CD4-positive, alpha-beta T cell (primary cell): ENCODE data around the gene AADACL4. TPM values are rescaled to one million over a fixed set of nuclear protein-coding genes. Genes with fewer than 3 reads are reported as not detected.

Experiments used
- ATAC-seq: fragments of 200-7000 bp; cut with Tn5 transposase; one replicate; pipeline ENCODE4 v1.10.0; 2022; ENCODE audit warnings: mild to moderate bottlenecking; ENCODE audit not compliant: poor library complexity
- CTCF ChIA-PET: fragments of 350-600 bp; sonication (Branson Sonifier 250); formaldehyde crosslinking; loops from one replicate; lab custom pipeline; 2021; ENCODE audit warnings: antibody characterized with exemption, inconsistent platforms; lab: Charles Lee
- POLR2A ChIA-PET: fragments of 350-600 bp; sonication (Branson Sonifier 250); formaldehyde crosslinking; loops from one replicate; lab custom pipeline; 2021; ENCODE audit warnings: antibody characterized with exemption, inconsistent platforms; lab: Charles Lee
- DNase-seq, 14 experiments: peaks; one replicate each; pipeline ENCODE4 v3.0.0-alpha.2; 2013 to 2020; ENCODE audit warnings: mixed read lengths in 2 of 14
- H3K27ac ChIP-seq, 2 donors: one replicate each; pipeline versions ENCODE4 v1.5.1 to v1.7.0; 2013; ENCODE audit warnings: low read length in 2 of 2, low read depth in 1 of 2, mild to moderate bottlenecking in 1 of 2
- H3K27me3 ChIP-seq, 2 experiments: 1 replicate in 1 of 2; 2 replicates in 1 of 2; pipeline versions ENCODE4 v1.6.1 to v1.7.0; 2013; ENCODE audit warnings: low read length in 2 of 2, control low read depth in 1 of 2, mild to moderate bottlenecking in 1 of 2, moderate library complexity in 1 of 2; ENCODE audit not compliant: insufficient read depth in 2 of 2, control insufficient read depth in 1 of 2
- H3K36me3 ChIP-seq: one replicate; pipeline ENCODE4 v1.6.1; 2013; ENCODE audit warnings: low read length, control low read depth; ENCODE audit not compliant: insufficient read depth
- H3K4me1 ChIP-seq: one replicate; pipeline ENCODE4 v1.6.1; 2013; ENCODE audit warnings: low read length, control low read depth; ENCODE audit not compliant: insufficient read depth
- H3K4me3 ChIP-seq: one replicate; pipeline ENCODE4 v1.5.1; 2013; ENCODE audit warnings: mild to moderate bottlenecking, low read length, moderate library complexity
- H3K9me3 ChIP-seq, 2 experiments: 1 replicate in 1 of 2; 2 replicates in 1 of 2; pipeline versions ENCODE4 v1.6.1 to v1.7.0; 2013; ENCODE audit warnings: low read length in 2 of 2, mild to moderate bottlenecking in 2 of 2, control low read depth in 1 of 2, moderate library complexity in 1 of 2; ENCODE audit not compliant: control insufficient read depth in 1 of 2, insufficient read depth in 1 of 2
- H3K27ac Mint-ChIP-seq: one replicate; pipeline ENCODE4 v1.8.0; 2020; ENCODE audit warnings: mixed read lengths
- H3K27me3 Mint-ChIP-seq: one replicate; pipeline ENCODE4 v1.8.0; 2021; ENCODE audit warnings: mixed read lengths
- H3K36me3 Mint-ChIP-seq: one replicate; pipeline ENCODE4 v1.8.0; 2021; ENCODE audit warnings: low read depth, mixed read lengths
- H3K4me1 Mint-ChIP-seq: one replicate; pipeline ENCODE4 v1.8.0; 2021; ENCODE audit warnings: low read depth, mixed read lengths
- H3K4me3 Mint-ChIP-seq: one replicate; pipeline ENCODE4 v1.8.0; 2020; ENCODE audit warnings: mild to moderate bottlenecking, mixed read lengths
- H3K9me3 Mint-ChIP-seq: one replicate; pipeline ENCODE4 v1.8.0; 2020; ENCODE audit warnings: mixed read lengths
- intact Hi-C, 2 experiments: fragments of 100-400 bp; cut with DNase I in 1 of 2; cut with micrococcal nuclease in 1 of 2; formaldehyde crosslinking; loops; one replicate each; pipeline versions ENCODE4 v1.15.1 to v1.9.0; 2023 to 2025; cut with DNase I, micrococcal nuclease
- total RNA-seq, 174 experiments: library from RNA in 2 of 174; stranded (reverse) in 2 of 174; gene quantifications; one replicate each; pipeline ENCODE4 v1.2.3 and lab custom pipeline; 2021 to 2026
- TF ChIP-seq, protein P1 (sequence below): fragments of 200-600 bp; IDR thresholded peaks from one replicate; pipeline ENCODE4 v1.8.0; 2022; ENCODE audit warnings: antibody characterized with exemption, mild to moderate bottlenecking

Gene AADACL4
- total RNA-seq, 2 experiments from 2014 or later, result not detected

DNA sequence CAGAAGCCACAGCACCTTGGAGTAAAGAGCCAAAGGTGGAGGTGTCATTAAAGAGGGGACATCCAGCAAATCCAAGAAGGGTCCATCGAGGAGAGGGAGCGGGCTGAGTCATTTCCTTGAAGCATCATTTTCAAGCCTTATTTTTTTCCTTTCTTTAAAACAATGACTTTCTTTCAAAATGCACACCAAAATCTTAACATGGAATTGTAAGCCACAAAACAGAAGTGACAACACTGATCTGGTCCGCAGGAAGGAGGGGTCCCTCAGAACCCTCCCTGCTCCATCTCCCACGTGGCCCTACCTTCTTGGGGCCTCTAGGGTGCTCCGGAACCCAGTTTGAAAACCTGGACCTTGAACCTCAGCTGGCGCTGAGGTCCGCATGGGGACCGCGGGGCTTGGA, 40.7 kb upstream of the AADACL4 start:
- Histone ChIP-seq H3K27ac (no peak overlapping the region), H3K4me1 (peaks cover 56% of the 10 kb centered on the region), H3K36me3 (peaks cover under 1% of the 10 kb centered on the region), H3K27me3 (no peaks in the 10 kb centered on the region), H3K9me3 (peaks cover 0 to 5% of the 10 kb centered on the region in 2 experiments), H3K4me3 (no peak overlapping the region)
- CTCF ChIA-PET, result interaction anchor here (1.7 kb wide), 1 partner anchor 16 kb away, joined by 8 read pairs; the partner anchor contains the start of gene DHRS3
- Mint-ChIP-seq H3K4me3 (no peak overlapping the region), H3K27ac (peak overlapping the region; percentile 77), H3K4me1 (peaks cover 70% of the 10 kb centered on the region), H3K27me3 (no peaks in the 10 kb centered on the region), H3K36me3 (peaks cover 41% of the 10 kb centered on the region), H3K9me3 (peaks cover 2% of the 10 kb centered on the region)
- DNase-seq (no peak), ATAC-seq (no peak)
- POLR2A ChIA-PET, result interaction anchor here (5.1 kb wide), 1 partner anchor 14 kb away, joined by 161 read pairs; the partner anchor contains the start of gene DHRS3
- intact Hi-C loops, result no loop called here
- TF ChIP-seq, protein P1, sequence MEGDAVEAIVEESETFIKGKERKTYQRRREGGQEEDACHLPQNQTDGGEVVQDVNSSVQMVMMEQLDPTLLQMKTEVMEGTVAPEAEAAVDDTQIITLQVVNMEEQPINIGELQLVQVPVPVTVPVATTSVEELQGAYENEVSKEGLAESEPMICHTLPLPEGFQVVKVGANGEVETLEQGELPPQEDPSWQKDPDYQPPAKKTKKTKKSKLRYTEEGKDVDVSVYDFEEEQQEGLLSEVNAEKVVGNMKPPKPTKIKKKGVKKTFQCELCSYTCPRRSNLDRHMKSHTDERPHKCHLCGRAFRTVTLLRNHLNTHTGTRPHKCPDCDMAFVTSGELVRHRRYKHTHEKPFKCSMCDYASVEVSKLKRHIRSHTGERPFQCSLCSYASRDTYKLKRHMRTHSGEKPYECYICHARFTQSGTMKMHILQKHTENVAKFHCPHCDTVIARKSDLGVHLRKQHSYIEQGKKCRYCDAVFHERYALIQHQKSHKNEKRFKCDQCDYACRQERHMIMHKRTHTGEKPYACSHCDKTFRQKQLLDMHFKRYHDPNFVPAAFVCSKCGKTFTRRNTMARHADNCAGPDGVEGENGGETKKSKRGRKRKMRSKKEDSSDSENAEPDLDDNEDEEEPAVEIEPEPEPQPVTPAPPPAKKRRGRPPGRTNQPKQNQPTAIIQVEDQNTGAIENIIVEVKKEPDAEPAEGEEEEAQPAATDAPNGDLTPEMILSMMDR, result no peak

DNA sequence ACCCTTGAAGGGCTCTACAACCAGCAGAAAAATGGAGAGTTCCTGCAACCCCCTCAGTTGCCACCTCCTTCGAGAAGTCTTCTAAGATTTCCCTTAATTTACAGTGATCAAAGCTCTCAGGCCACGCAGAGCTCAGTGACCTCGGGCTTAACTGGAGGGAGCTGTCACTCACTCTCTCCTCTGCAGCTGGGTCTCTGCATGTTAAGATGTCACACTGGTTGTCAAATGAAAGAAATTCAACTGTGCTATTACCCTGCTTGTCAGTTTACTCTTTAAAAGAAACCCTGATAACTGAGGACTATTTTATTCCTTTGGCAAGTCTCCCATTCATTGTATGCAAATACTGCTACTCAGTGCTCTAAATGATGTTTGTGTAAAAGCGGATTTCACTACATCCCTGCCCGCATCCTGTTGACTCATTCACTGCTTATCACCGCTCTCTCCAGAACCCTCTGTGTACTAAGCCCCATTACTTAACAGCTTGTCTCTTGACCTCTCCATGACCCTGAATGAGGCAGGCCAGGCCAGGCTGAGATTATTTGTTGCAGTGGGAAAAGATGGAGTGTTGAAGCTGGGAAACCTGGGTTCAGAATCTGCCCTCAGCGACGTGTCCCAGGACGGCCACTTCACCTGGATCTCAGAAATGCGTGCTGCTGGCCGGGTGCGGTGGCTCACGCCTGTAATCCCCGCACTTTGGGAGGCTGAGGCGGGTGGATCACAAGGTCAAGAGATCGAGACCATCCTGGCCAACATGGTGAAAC, 39.6 kb upstream of the AADACL4 start:
- peak overlapping the region; percentile 77 for H3K27ac Mint-ChIP-seq
- peaks cover 65% of the 10 kb centered on the region for H3K4me1 ChIP-seq
- H3K27me3 ChIP-seq, result no peaks in the 10 kb centered on the region
- peak; percentile 25 to 90 (median 56) for DNase-seq
- peaks cover 73% of the 10 kb centered on the region for H3K4me1 Mint-ChIP-seq
- no peaks in the 10 kb centered on the region for H3K27me3 Mint-ChIP-seq
- peak overlapping the region; percentile 22 for H3K4me3 Mint-ChIP-seq
- H3K9me3 Mint-ChIP-seq, result peaks cover 2% of the 10 kb centered on the region
- intact Hi-C loops, result loop anchor here in 1 of 2 experiments (1.0 kb wide), 1 partner anchor 15 kb away; no protein-coding TSS in a partner anchor
- CTCF ChIA-PET, result interaction anchor here (1.7 kb wide), 1 partner anchor 15 kb away, joined by 8 read pairs; the partner anchor contains the start of gene DHRS3
- H3K36me3 Mint-ChIP-seq, result peaks cover 49% of the 10 kb centered on the region
- H3K27ac ChIP-seq, result peak overlapping the region; percentile 30 to 46
- peaks cover 2% of the 10 kb centered on the region for H3K36me3 ChIP-seq
- TF ChIP-seq, protein P1, result no peak
- POLR2A ChIA-PET, result interaction anchor here (0.7 to 5.1 kb wide), 7 partner anchors 9 to 259 kb away, joined by 3 to 161 read pairs (median 4); partner anchors contain the start of gene DHRS3
- ATAC-seq, result peak; percentile 94
- peaks cover 0 to 9% of the 10 kb centered on the region in 2 experiments for H3K9me3 ChIP-seq
- H3K4me3 ChIP-seq, result no peak overlapping the region

DNA sequence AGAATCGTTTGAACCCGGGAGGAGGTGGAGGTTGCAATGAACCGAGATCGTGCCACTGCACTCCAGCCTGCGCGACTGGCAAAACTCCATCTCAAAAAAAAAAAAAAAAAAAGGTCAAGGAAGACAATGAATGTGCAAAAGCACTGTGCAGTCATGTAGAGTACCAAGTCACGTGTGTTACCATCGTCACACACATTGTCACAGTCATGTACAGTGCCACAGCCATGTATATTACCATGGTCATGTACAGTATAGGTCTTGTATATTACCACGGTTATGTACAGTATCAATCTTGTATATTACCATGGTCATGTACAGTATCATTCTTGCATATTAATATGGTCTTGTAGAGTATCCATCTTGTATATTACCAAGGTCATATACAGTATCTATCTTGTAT, 38.9 kb upstream of the AADACL4 start:
- no peak for DNase-seq
- Histone ChIP-seq H3K4me3 (no peak overlapping the region), H3K27ac (no peak overlapping the region), H3K4me1 (peaks cover 65% of the 10 kb centered on the region), H3K36me3 (peaks cover 2% of the 10 kb centered on the region), H3K27me3 (no peaks in the 10 kb centered on the region), H3K9me3 (peaks cover 0 to 9% of the 10 kb centered on the region in 2 experiments)
- Mint-ChIP-seq H3K27me3 (no peaks in the 10 kb centered on the region), H3K9me3 (peaks cover 2% of the 10 kb centered on the region), H3K36me3 (peaks cover 55% of the 10 kb centered on the region), H3K27ac (peak overlapping the region; percentile 77), H3K4me1 (peaks cover 73% of the 10 kb centered on the region), H3K4me3 (no peak overlapping the region)
- ChIA-PET CTCF (interaction anchor here (1.7 kb wide), 1 partner anchor 14 kb away, joined by 8 read pairs; the partner anchor contains the start of gene DHRS3), POLR2A (interaction anchor here (0.7 to 5.1 kb wide), 6 partner anchors 8 to 260 kb away, joined by 3 to 161 read pairs (median 4); partner anchors contain the start of gene DHRS3)
- intact Hi-C loops, result loop anchor here in 1 of 2 experiments (1.0 kb wide), 1 partner anchor 14 kb away; no protein-coding TSS in a partner anchor
- TF ChIP-seq, protein P1, result no peak
- ATAC-seq, result no peak
